HG03439 (cell line): ENCODE data around the gene SEPHS2.
A peak's percentile ranks its signal among the peaks of the same experiment; 100 is the strongest.

Source experiments
- ATAC-seq: cut with Tn5 transposase; IDR thresholded peaks from one replicate; pipeline ENCODE4 v1.9.1; 2021; ENCODE audit warnings: mild to moderate bottlenecking, moderate library complexity; ENCODE audit not compliant: unreplicated experiment

SEPHS2 gene

DNA sequence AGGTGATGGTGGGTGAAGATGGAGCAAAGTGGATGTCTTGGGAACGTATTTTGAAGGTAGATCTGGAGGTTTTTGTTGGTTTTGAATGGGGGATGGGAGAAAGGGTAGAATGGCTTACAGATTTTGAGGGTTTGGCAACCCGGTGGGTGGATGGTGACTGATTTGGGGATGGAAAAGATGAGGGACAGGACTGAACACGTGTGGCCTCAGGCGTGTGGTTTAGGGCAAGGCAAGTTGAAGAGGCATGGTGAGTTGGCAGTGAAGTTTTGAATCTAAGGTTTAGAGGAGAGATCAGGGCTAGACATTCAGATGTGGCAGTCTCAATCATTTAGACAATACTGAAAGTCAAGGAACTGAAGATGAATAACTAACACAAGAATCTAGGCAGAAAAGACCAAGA, 10.8 kb downstream of the SEPHS2 start:
- no peak for ATAC-seq

DNA sequence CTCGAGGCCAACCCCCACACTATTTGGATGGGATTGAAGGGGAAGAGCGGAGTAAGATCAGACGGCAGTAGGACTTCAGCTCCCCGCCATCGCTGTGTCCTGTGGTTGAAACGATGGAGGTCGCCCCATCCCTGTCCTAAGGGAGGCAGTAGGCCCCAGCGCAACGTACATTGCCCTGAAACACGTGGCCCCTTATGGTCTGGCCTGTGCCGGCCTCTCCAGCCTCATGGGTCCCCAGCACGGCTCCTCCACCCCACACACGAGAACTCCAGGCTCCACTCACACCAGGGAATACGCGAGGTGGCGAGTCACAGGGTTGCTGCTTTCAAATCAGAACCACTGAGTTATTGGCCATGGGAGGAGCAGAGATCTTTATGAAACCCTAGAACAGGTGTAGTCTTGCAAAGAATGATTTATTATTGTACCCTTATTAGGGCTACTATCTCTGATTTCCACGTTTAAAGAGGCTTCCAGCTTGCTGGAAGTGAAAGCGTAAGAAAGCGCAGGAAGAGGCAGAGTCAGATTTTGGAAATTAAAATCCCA, 15.2 kb downstream of the SEPHS2 start:
- peak; percentile 14 for ATAC-seq

DNA sequence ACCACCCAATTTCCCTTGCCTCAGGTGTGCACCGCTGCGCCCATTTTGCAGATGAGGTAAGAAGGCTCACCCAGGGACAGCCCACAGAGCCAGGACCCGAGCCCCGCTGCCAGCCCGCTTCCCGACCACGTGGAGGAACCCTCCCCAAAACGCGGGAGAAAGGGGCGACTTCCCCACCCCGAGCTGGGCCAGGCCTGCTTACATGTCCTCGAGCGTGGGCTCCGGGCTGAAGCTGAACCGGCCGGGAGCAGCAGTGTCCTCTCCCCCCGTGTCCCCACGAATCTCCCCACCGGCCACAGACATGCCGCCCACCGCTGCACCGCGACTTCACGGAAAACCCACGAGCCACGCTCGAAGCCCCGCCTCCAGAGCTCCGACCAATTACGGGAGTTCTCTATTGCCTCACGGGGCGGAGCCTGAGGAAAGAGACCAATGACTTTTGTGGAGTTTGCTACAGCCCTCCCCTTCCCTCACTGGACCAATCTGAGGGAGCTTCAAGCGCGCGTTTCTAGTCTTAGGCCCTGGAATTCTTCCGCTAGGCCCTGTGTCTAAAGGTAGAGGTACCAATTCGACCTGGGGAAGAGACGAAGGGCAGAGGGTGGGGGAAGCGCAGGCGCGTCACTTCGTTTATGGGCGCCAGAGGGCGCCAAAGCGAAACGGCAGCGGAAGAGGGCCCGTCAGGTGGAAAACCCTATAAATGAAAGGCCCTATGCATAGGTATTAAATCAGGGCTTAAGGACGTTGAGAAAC, 15.8 kb downstream of the SEPHS2 start, which contains the start of gene DCTPP1:
Gene DCTPP1 (minus strand): TSS at position 353 of the 750 bp plus-strand sequence. CDS start 50 bp downstream, at position 303.
- peak; percentile 98 for ATAC-seq

DNA sequence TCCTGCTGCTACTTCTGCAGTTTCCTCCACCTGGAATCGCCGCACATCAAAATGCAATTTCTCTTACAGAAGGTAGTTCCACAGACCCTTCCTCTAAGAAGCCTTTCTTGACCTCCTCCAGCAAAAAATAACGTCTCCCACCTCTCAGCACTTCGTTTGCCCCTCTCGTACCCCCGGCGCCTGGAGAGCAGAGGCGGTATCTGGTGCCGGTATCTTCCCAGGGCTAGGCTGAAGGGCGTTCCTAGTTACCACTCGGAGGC, 16.3 kb downstream of the SEPHS2 start:
- ATAC-seq = no peak

DNA sequence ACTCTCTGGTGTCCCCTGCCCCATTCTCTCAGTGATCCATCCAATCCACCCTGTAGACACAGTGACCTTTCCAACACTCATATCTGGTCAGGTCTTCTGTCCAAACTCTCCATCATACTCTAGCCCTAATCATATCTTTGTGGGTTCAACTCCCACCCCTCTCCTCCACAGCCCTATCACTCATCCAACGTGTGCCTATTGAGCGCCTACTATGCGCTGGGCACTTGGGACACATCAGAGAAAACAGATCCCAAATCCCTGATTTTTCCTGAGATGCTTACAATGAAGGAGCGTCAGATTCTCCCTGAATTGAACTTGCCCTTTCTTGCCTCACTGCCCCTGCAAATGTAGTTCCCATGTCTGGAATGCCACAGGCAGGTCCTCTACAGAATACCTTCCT, 17.6 kb downstream of the SEPHS2 start:
- no peak for ATAC-seq

DNA sequence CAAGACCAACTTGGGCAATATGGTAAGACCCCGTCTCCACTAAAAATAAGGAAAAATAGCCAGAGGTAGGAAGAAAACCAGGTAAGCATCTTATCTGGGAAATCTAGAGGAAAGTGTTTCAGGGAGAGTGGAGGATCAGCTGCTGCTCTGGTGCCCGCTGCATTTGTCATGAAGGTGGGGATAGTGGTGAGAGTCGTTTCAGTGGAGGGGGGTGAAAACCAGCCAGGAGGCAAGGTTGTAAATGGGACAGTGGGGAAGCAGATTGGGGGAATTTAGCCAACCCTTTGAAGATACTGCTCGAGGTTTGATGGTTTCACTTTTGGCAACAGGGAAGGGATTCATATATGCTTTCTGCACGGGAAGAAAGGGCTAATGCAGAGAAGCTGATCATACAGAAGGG, 24.7 kb downstream of the SEPHS2 start:
- ATAC-seq = no peak

DNA sequence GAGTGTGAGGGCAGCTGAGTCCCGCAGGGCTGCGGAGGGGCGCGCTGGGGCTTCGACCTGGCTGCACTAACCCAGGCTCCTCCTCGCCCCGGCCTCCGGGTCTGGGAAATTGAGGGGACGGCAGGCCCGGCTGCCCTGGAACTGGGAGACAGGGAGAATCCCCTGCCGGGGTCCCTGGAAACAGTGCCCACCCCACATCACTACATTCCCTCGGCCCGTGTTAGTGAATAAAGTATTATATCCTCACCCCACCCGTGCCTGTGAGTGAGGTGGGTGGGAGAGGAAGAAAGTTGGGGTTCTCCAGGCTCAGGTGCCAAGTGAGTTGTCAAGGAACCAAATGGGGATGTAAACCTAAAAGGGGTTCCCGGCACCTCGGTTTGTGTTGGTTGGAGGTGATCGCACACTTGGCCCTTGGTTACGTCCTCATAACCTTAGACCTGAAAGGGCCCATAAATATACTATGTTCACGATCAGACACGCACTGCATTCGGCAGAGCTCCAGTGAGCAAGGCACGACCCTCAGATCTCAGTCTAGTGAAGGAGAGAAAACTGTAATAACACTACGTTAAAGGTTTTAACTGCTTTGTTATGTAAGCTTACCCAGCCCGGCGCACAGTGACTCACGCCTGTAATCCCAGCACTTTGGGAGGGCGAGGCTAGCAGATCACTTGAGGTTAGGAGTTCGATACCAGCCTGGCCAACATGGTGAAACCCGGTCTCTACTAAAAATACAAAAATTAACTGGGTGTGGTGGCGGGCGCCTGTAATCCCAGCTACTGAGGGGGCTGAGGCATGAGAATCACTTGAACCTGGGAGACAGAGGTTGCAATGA, 27.1 kb downstream of the SEPHS2 start:
- ATAC-seq = no peak

DNA sequence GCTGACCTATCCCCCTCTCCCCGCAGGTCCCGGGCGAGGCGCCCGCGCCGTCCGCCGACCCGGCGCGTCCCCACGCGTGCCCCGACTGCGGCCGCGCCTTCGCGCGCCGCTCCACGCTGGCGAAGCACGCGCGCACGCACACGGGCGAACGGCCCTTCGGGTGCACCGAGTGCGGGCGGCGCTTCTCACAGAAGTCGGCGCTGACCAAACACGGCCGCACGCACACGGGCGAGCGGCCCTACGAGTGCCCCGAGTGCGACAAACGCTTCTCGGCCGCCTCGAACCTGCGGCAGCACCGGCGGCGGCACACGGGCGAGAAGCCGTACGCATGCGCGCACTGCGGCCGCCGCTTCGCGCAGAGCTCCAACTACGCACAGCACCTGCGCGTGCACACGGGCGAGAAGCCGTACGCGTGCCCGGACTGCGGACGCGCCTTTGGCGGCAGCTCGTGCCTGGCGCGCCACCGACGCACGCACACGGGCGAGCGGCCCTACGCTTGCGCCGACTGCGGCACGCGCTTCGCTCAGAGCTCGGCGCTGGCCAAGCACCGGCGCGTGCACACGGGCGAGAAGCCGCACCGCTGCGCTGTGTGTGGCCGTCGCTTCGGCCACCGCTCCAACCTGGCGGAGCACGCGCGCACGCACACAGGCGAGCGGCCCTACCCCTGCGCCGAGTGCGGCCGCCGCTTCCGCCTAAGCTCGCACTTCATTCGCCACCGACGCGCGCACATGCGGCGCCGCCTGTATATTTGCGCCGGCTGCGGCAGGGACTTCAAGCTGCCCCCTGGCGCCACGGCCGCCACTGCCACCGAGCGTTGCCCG, 27.9 kb downstream of the SEPHS2 start:
- ATAC-seq = peak; percentile 83

DNA sequence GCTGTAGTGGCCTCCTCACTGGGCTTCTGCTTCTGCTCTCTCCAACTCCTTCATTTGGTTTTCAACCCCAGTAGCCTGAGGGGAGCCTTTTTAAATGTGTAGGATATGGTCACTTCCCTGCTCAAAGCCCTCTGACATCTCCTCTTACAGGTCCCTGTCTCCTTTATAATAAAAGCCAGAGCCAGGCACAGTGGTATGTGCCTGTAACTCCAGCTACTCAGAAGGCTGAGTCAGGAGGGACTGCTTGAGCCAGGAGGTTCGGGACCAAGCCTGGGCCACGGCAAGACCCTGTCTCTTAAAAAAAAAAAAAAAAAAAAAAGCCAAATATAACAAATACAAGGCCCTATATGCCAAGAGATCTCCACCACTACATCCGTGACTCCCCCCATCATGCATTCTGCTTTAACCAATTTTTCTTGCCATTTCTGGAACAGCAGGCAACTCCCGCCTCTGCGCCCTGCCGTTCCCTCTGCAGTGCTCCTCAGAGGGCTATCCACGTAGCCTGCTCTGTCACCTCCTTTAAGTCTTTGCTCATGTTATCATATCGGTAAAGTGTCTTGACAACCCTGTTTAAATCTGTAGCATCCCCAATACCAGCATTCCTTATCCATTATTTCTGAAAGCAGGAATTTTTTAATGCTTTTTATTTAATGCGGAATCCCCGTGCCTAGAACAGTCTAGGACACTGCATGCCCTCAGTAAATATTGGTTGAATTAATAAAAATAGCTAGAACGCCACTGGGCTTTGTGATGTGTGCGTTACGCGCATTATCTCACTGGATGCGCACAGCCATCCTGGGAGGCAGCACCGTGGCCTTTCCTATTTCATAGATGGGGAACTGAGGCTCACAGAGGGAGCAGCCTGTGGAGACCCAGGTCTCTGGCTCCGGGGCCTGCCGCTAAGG, 28.8 kb downstream of the SEPHS2 start:
- ATAC-seq = no peak

DNA sequence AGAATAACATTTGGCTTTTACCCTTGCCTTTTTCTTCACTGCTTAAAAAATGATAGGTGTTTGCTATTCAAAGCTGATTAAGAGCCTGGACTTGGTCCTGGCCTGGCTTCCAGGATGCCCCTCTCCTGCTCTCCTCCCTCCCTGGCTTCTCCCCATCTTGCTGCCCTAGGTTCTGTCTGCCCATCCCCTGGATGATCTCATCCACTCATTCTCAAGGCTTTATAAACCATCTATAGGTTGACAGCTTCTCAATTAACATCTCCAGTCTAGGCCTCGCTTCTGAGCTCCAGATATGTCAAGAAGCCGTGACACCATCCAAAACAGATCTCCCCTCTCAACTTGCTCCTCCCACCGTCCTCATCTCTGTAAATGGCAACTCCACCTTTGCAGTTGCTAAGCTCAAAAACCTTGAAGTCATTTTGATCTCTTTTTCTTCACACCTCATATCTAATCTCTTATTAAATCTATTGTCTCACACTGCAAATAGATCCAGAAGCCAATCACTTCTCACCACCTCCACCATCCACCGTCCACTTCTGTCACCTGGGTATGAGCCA, 29.5 kb downstream of the SEPHS2 start:
- no peak for ATAC-seq

DNA sequence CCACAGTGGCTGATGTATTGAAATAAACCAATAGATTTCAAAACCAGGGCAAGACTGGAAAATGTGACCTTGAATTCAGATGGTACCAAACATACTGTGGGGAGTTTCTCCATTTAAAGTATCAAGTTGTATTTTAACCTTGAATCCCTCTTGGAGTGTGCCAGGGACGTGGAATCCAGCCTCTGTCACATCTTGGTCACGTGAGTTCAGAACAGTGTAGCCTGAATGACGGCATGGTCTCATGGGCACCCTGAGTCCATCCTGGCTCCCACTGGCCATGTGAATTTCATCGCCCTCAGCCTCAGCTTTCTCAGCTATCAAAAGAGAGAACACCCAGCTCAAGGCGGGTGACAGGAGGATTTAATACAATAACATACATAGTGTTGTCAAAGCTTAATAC, 31.5 kb downstream of the SEPHS2 start:
- ATAC-seq = no peak

DNA sequence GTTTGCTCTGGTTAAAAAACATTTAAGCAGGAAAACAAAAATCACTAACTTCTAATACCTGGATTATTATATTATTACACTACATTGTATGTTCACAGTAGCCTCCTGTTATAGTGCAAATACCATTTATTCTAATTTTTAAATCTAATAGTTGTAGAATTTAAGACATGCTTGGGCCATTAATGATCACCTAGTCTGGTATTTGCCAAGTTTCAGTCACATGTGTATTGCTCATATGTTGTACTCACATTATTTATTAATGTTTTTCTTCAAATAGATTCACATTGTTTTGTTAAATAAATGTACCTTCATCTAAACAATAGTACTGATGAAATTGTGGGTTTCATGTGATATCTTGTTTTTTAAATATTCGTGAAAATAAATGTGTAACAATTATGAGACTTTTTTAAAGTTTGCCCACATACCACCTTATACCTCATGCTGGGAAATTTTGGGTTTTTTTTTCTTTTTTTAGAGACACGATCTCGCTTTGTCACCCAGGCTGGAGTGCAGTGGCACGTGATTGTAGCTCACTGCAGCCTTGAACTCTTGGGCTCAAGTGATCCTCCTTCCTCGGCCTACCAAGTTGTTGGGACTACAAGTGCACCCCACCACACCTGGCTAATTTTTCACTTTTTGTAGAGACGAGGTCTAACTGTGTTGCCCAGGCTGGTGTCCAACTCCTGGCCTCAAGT, 32.4 kb downstream of the SEPHS2 start:
- no peak for ATAC-seq

DNA sequence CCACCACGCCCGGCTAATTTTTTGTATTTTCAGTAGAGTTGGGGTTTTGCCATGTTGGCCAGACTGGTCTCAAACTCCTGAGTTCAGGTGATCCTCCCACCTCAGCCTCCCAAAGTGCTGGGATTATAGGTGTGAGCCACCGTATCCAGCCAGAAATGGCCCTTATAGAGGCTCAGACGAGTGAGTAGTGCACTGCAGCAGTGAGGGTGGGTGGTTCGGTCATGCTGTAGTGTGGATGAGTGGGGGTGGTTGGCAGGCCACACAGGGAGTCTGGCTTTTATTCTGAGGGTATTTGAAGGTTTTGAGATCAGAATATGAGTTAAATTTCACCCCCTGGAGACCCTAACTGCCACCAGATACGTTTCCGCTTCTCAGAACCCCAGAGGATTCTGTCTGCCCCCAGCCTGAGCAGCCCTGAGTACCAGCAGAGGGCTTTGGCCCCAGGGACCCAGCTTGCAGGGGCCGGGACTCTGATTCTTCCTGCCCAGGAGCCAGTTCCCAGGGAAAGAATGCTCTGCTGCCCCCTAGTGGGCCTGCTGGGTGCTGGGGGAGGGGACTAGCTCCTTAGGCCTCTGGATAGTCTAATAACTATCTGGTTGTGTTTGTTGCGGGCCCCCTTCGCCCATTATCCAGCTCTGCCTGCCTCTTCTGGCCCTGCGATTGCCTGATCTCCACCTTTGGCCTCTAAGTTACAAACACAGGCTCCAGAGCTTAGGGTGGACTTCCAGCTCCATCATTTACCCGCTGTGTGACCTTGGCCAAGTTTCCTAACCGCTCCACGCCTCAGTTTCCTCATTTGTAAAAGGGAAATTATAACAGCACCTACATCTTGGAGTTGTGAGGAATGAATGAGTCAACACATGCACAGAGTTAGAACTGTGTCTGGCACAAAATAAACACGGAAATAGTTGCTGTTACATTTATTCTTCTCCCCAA, 36.3 kb downstream of the SEPHS2 start:
- ATAC-seq = peak; percentile 32

DNA sequence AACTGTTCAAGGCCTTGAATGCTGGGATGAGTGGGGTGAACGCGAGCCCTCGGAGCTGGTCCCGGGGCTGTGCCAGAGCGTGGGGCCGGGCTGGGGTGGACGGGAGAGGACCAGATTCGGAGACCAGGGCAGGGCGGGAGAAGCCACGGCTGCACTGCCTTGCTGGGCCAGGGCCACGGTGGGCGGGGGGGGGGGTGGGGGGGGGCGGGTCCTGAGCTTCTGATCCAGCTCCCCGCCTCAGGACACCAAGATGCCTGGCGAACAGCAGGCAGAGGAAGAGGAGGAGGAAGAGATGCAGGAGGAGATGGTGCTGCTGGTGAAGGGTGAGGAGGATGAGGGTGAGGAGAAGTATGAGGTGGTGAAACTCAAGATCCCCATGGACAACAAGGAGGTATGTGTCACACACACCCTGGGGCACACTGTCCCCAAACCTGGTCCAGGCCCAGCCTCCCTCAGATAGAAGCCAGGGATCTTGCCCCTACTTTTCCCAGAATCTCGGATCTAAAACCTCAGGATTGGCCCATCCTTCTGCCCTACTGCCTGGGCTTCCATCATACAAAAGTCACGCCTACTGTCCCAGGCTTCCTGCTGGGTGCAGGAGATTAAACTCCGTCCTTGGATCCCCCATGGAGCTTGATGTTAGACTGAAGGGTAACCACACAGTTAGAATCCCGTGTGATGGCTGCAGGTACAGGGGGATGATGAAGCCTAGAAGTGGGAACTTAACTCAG, 37.7 kb downstream of the SEPHS2 start:
- peak; percentile 22 for ATAC-seq

DNA sequence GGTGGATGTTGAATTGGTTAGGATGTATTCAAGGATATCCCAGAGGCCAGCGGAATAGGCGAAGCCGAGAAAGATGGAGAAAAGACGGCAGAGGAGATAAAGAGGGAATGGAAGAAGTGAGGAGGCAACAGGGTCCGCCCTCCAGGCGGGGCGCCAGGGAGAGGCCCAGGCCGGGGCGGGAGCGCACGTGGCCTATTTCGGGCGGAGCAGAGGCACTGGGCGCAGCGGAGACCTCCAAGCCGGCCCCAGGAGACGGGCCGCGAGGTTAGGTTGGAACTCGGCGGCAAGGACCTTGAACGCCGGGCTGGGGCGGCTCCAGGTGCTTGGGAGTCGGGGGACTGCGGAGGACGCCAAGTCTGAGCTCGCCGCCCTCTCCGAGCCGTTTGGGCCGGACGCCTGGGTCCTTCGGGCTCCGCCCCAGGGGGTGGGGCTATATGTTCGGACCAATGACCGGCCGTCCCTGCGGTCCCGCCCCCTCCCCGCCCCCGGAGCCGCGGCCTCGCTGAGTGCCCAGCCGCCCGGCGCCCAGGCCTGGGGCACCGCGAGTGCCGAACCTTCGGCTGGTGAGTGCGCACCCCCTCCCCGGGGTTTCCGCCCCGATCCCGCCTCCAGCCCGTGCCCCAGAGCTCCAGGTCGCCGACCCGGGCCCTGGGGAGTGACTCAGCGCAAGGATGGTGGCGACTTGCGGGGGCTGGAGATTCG, 38.4 kb downstream of the SEPHS2 start, which contains the start of gene ZNF771:
Gene ZNF771 (plus strand): TSS at position 505 of the 702 bp plus-strand sequence. CDS start 448 bp downstream, outside the sequence.
- peak; percentile 78 for ATAC-seq

DNA sequence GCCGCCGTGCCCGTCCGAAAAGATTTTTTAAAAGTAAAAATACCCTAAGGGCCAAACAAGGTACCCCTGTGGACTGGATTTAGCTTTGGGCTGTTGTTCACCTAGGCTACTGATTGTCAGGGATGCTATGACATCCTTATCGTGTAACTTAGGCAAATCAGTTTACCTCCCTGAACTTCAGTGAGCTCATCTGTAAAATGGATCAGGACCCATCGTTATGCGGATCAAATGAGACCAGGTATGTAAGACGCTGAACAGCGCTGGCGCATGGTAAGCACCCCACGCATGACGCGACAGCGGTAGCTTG, 38.9 kb downstream of the SEPHS2 start:
- peak; percentile 9 for ATAC-seq
